Bronchial epithelial cell (primary cell): ENCODE data around the gene KRCC1. TPM values are rescaled to one million over a fixed set of nuclear protein-coding genes. Genes with fewer than 3 reads are reported as not detected.

Source experiments
- DNase-seq: peaks from one replicate; pipeline ENCODE4 v3.0.0-alpha.2; 2010; ENCODE audit warnings: low read depth
- FAIRE-seq: peaks from 2 replicates; lab custom pipeline; 2011; peaks lifted over from hg19 to GRCh38; lab: Jason Lieb, UNC
- H3K27me3 ChIP-seq: 2 replicates; pipeline ENCODE4 v1.5.1; 2011; ENCODE audit warnings: low read length; ENCODE audit not compliant: control insufficient read depth, insufficient read depth
- H3K36me3 ChIP-seq: 2 replicates; pipeline ENCODE4 v1.5.1; 2011; ENCODE audit warnings: low read length; ENCODE audit not compliant: control insufficient read depth, insufficient read depth
- H3K4me3 ChIP-seq: 2 replicates; pipeline ENCODE4 v1.5.1; 2011; ENCODE audit warnings: mild to moderate bottlenecking, low read depth, low read length, control low read depth
- total RNA-seq: library from RNA; depleted of rRNA; stranded (reverse); fragments of >200 nt; gene quantifications from 2 replicates; pipeline ENCODE4 v1.2.1, GENCODE V29; 2014
- TF ChIP-seq, protein P1 (sequence below): IDR thresholded peaks from 2 replicates; pipeline ENCODE4 v1.5.1; 2011; ENCODE audit warnings: mild to moderate bottlenecking, moderate library complexity, low read length, control low read depth, inconsistent platforms; ENCODE audit not compliant: insufficient read depth, severe bottlenecking

The KRCC1 gene
- total RNA-seq, 1 donor from 2014 or later = 8.4 TPM

DNA sequence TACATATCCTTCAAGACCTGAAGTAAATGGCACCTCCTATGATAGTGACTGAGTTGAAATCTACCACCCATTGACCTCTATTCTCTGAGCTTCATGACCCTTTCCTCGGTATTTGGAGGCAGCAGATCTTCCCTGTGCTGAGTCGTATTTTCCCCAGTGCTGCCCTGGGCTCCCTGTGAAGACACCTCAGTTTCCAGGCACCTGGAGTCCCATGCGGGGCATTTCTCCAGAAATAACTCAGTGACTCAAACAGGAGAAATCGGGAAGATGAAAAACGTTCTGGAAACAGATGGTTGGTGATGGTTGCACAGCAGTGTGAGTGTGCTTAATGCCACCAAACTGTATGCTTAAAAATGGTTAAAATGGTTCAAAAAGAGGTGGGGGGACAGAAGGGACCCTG is 30.0 kb upstream of the KRCC1 start:
- Histone ChIP-seq H3K4me3 (no peak overlapping the region), H3K27me3 (no peaks in the 10 kb centered on the region), H3K36me3 (no peaks in the 10 kb centered on the region)
- no peak for DNase-seq
- no peak for FAIRE-seq
- TF ChIP-seq, protein P1, sequence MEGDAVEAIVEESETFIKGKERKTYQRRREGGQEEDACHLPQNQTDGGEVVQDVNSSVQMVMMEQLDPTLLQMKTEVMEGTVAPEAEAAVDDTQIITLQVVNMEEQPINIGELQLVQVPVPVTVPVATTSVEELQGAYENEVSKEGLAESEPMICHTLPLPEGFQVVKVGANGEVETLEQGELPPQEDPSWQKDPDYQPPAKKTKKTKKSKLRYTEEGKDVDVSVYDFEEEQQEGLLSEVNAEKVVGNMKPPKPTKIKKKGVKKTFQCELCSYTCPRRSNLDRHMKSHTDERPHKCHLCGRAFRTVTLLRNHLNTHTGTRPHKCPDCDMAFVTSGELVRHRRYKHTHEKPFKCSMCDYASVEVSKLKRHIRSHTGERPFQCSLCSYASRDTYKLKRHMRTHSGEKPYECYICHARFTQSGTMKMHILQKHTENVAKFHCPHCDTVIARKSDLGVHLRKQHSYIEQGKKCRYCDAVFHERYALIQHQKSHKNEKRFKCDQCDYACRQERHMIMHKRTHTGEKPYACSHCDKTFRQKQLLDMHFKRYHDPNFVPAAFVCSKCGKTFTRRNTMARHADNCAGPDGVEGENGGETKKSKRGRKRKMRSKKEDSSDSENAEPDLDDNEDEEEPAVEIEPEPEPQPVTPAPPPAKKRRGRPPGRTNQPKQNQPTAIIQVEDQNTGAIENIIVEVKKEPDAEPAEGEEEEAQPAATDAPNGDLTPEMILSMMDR = no peak

DNA sequence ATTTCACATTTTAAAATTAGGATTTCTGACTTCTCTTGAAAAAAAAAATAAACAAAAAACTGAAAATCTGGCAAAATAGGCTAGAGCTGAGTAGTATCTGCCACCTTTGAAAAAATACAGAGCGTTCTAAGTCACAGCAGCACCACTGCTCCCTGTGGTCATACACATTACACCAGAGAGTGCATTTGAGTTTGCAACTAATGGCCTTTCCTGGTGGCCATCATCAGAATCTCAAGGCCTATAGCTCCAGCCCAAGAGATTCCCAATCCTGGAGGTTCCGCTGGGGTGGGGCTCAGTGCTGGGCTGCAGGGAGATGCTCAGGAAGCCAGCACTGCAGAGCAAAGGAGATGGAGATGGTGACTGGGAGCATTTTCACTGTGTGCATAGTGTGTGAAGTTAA is 29.5 kb upstream of the KRCC1 start:
- FAIRE-seq (no peak), DNase-seq (no peak)
- Histone ChIP-seq H3K36me3 (no peaks in the 10 kb centered on the region), H3K27me3 (no peaks in the 10 kb centered on the region), H3K4me3 (no peak overlapping the region)
- TF ChIP-seq, protein P1 = no peak

DNA sequence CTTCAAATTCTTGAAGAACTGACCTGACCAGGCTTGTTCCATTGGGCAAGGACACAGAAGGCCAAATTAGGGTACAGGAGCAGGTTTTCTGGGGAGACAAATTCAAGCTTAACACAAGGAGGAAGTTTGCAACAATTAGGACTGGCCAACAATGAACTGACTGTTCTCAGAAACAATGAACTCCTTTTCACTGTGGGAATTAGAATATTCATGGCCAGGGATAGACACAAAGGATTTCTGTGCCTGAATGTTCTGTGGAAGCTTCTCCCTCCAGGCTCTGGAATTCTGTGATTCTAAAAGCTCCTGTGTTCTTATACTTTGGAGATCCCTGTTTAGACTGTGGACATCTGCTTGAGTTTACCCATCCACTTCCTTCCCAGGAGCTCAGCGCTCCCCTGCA is 27.2 kb upstream of the KRCC1 start:
- FAIRE-seq = no peak
- no peaks in the 10 kb centered on the region for H3K27me3 ChIP-seq
- no peak overlapping the region for H3K4me3 ChIP-seq

DNA sequence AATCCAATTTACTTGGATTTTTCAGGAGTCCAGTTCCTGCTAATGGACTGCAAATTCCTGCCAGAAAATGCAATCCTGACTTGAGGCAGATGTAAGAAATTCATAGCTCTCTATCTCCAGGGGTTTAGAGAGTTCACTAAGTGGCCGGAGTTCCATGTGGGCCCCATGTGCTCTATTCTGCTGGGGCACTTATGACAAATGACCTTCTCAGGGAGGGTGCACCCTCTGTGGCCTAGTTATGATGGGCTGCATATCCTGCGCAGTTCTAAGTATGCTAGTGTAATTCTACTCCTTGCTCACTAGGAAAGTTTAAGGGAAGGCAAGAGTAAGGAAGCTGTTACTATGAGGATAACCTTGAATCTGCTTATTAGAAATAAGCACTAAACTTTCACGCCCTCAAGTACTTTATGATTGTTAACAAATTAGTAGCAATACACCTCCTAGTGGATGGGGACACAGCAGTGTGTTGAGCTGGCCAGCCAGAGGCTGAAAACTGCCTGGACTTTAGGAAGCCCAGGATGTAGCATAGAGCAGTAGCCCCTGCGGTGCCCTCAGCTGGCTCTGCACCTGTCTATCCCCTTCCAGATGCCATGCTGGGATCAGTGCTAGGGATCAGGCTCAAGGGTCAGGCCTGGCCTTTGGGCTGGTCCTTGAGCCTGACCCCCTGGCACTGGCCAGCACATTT is 26.5 kb upstream of the KRCC1 start:
- H3K27me3 ChIP-seq = no peaks in the 10 kb centered on the region
- no peak overlapping the region for H3K4me3 ChIP-seq
- no peaks in the 10 kb centered on the region for H3K36me3 ChIP-seq
- no peak for DNase-seq
- no peak for FAIRE-seq
- TF ChIP-seq, protein P1 = no peak

More for the DNA sequence above, 27.2 kb upstream of the KRCC1 start:
- DNase-seq = no peak
- TF ChIP-seq, protein P1 = no peak
- no peaks in the 10 kb centered on the region for H3K36me3 ChIP-seq

DNA sequence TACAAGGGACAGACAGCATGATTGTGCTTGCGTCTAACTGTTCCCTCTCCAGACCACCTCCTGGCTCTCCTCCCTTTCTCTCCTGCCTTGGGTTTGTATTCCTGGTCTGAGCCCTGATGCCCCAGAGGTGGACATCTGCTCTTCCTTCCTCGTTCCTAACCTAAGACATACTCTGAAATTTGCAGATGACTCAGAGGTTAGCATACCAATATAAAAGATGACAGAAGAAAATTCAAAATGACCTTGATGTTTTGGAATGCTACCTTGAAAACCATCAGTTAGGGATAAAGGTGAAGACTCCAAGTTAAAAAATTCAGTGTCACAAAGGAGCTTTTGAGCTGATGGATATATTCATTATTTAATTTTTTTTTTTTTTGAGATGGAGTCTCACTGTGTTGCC is 25.0 kb upstream of the KRCC1 start:
- Histone ChIP-seq H3K27me3 (no peaks in the 10 kb centered on the region), H3K4me3 (no peak overlapping the region), H3K36me3 (no peaks in the 10 kb centered on the region)
- FAIRE-seq = no peak
- TF ChIP-seq, protein P1 = no peak
- DNase-seq = no peak
